HFFc6 (cell line): ENCODE results near the gene GZMH. TPM values are rescaled to one million over a fixed set of nuclear protein-coding genes. Genes with fewer than 3 reads are reported as not detected.
"Not testable (repeated sequence)": the region's sequence is repeated elsewhere in the genome, so short reads cannot be mapped to it uniquely, and the experiment has no call there.

Source experiments
- DNase-seq: peaks from one replicate; pipeline ENCODE4 v3.0.0-alpha.2; 2018
- H3K27ac Mint-ChIP-seq: 2 replicates; pipeline ENCODE4 v1.8.0; 2020; ENCODE audit warnings: mild to moderate bottlenecking, mixed read lengths
- H3K27me3 Mint-ChIP-seq: 2 replicates; pipeline ENCODE4 v1.8.0; 2021; ENCODE audit warnings: mild to moderate bottlenecking, moderate library complexity, mixed read lengths; ENCODE audit not compliant: insufficient read depth
- H3K36me3 Mint-ChIP-seq: 2 replicates; pipeline ENCODE4 v1.8.0; 2021; ENCODE audit warnings: low read depth, mixed read lengths
- H3K4me1 Mint-ChIP-seq: 2 replicates; pipeline ENCODE4 v1.8.0; 2020; ENCODE audit warnings: low read depth, mixed read lengths
- H3K4me3 Mint-ChIP-seq: 2 replicates; pipeline ENCODE4 v1.8.0; 2020; ENCODE audit warnings: mild to moderate bottlenecking, moderate library complexity, mixed read lengths
- H3K9me3 Mint-ChIP-seq: 2 replicates; pipeline ENCODE4 v1.8.0; 2020; ENCODE audit warnings: mild to moderate bottlenecking, mixed read lengths
- long read RNA-seq: library from polyadenylated mRNA; unstranded; transcript quantifications from one replicate; pipeline ENCODE4 v2.0.0, GENCODE V29; 2019
- total RNA-seq, 6 experiments: library from RNA; stranded (reverse); fragmentation: NEBNext Ultra II Directional; extraction: Animal tissue kit (Norgen Biotek cat#: 25700); gene quantifications; 2 replicates in 1 of 6; 3 replicates in 5 of 6; pipeline ENCODE4 v1.2.3, GENCODE V29; 2021
- TF ChIP-seq, protein P1 (sequence below): fragments of 200-600 bp; sonication (generic); IDR thresholded peaks from 2 replicates; pipeline ENCODE4 v1.5.0; 2021; ENCODE audit warnings: antibody characterized with exemption, mild to moderate bottlenecking

The GZMH gene, protein sequence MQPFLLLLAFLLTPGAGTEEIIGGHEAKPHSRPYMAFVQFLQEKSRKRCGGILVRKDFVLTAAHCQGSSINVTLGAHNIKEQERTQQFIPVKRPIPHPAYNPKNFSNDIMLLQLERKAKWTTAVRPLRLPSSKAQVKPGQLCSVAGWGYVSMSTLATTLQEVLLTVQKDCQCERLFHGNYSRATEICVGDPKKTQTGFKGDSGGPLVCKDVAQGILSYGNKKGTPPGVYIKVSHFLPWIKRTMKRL
- total RNA-seq: not detected
- long read RNA-seq: 0 reads

DNA sequence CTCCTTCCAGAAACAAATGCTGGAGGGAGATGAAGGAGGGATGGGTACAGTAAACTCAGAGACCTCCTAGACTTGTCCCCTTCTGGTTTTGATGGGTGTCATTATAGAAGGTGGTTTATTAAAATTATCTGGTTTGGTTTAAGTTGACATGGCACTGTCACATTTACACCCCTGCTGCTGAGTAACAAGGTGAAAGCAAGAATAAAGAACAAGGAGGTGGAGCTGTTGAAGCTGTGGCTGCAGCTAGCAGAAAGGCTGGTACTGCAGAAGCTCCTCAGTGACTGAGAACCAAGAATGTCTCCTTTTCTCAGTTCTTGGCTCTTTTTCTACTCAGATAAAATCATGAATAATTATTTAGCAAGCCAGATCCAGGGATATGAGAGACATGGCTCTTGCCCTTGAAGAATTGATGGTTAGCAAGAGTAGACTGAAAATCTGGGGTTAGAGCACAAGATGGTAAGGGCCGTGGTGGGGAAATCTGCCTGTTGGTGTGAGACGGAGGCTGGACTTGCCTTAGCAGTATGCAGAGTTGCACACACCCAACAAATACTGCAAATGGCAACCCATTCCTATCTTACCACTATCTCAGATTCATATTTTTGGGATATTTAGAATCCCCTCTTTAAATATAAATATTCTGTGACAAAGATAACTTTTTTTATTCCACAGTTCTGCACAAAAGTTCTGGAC is at the start of gene GZMH:
TSS of gene GZMH (minus strand) at position 31 of the 690 bp plus-strand sequence. CDS start 72 bp downstream, outside the sequence.
- TF ChIP-seq, protein P1, sequence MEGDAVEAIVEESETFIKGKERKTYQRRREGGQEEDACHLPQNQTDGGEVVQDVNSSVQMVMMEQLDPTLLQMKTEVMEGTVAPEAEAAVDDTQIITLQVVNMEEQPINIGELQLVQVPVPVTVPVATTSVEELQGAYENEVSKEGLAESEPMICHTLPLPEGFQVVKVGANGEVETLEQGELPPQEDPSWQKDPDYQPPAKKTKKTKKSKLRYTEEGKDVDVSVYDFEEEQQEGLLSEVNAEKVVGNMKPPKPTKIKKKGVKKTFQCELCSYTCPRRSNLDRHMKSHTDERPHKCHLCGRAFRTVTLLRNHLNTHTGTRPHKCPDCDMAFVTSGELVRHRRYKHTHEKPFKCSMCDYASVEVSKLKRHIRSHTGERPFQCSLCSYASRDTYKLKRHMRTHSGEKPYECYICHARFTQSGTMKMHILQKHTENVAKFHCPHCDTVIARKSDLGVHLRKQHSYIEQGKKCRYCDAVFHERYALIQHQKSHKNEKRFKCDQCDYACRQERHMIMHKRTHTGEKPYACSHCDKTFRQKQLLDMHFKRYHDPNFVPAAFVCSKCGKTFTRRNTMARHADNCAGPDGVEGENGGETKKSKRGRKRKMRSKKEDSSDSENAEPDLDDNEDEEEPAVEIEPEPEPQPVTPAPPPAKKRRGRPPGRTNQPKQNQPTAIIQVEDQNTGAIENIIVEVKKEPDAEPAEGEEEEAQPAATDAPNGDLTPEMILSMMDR: no peak
- DNase-seq: no peak
- peaks cover 66% of the 10 kb centered on the region for H3K9me3 Mint-ChIP-seq
- no peak within 1 kb of the TSS for H3K4me3 Mint-ChIP-seq
- no peak within 1 kb of the TSS for H3K27ac Mint-ChIP-seq
- peaks cover 2% of the 10 kb centered on the region; the same call in 1 of the 2 replicates for H3K27me3 Mint-ChIP-seq
- H3K36me3 Mint-ChIP-seq: no peaks in the 10 kb centered on the region
- H3K4me1 Mint-ChIP-seq: no peaks in the 10 kb centered on the region

DNA sequence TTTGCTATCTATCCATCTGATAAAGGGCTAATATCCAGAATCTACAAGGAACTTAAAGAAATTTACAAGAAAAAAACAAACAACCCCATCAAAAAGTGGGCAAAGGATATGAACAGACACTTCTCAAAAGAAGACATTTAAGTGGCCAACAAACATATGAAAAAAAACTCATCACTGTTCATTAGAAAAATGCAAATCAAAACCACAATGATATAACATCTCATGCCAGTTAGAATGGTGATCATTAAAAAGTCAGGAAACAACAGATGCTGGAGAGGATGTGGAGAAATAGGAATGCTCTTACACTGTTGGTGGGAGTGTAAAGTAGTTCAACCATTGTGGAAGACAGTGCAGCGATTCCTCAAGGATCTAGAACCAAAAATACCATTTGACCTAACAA is 38.9 kb upstream of the GZMH start:
- not testable (repeated sequence) for H3K36me3 Mint-ChIP-seq, H3K27ac Mint-ChIP-seq, H3K4me3 Mint-ChIP-seq, H3K27me3 Mint-ChIP-seq, H3K4me1 Mint-ChIP-seq, DNase-seq
- peaks cover 30% of the 10 kb centered on the region for H3K9me3 Mint-ChIP-seq

DNA sequence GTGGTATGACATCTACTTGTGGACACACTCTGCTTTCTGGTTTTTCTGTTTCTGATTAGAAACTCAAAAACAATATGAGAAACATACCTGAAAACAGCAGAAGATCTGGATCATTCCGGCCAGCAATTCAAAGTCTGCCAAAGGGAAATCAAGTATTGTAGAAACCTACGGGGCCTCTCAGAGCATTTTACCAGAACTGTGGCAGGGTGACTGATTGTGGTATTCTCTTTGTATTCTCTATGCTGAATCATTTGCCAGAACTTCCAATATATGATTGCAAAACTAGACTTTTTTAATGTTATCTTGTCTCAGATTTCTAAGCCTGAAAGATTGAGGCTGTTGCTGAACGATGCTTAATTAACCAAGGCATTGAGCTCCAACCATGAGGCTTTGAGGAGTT is 30.4 kb upstream of the GZMH start:
- DNase-seq: no peak
- peaks cover 16% of the 10 kb centered on the region; the same call in 1 of the 2 replicates for H3K9me3 Mint-ChIP-seq
- no peak overlapping the region for H3K4me3 Mint-ChIP-seq
- H3K4me1 Mint-ChIP-seq: no peaks in the 10 kb centered on the region
- H3K27me3 Mint-ChIP-seq: no peaks in the 10 kb centered on the region
- TF ChIP-seq, protein P1: no peak
- H3K36me3 Mint-ChIP-seq: no peaks in the 10 kb centered on the region; the same call in 1 of the 2 replicates
- no peak overlapping the region for H3K27ac Mint-ChIP-seq

DNA sequence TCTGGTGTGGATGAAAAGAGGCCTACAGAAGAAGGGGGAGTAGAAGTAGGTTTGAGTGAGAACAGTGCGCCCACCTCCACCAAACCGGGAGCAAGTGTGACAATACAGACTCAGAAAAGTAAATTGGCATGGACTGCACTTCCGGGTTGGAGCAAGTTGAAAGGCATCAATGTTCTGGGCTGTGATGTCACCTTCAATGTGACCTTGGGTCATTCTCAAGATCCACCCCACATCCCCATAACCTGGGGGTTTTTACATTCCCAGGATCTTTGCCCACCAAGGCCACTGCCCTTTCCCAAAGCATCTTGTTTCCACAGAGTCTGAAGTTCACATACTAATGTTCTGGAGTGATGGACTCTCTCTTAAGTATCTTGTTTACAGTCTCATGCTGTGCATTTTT is 29.8 kb upstream of the GZMH start:
- Mint-ChIP-seq H3K36me3 (no peaks in the 10 kb centered on the region; the same call in 1 of the 2 replicates), H3K27ac (no peak overlapping the region), H3K4me3 (no peak overlapping the region), H3K27me3 (no peaks in the 10 kb centered on the region), H3K9me3 (peaks cover 15% of the 10 kb centered on the region; the same call in 1 of the 2 replicates), H3K4me1 (no peaks in the 10 kb centered on the region)
- TF ChIP-seq, protein P1: no peak
- no peak for DNase-seq

DNA sequence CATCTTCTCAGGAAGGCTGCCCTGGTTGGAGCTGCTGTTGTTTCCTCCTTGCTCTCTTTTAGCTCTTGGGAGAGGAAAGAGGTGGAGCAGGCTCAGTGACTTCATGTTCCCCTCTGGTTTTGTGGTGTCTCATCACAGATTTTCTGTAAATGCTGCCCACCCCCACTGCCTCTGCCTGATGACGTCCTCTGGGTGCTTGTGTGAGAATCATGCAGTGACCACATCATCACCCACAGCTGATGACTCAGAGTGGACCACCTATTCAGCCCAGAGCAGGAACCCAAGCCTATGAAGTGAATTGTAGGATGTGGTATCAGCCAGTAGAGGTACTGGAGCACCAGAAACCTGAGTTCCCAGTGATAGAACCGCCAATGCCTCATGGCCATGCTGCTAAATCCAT is 24.7 kb upstream of the GZMH start, which contains the start of gene GZMB:
TSS of gene GZMB (minus strand) at position 33 of the 400 bp plus-strand sequence. CDS start at position 3, 30 bp downstream.
- H3K4me1 Mint-ChIP-seq: no peaks in the 10 kb centered on the region
- H3K27me3 Mint-ChIP-seq: no peaks in the 10 kb centered on the region
- H3K9me3 Mint-ChIP-seq: peaks cover 37% of the 10 kb centered on the region
- no peak within 1 kb of the TSS for H3K27ac Mint-ChIP-seq
- H3K4me3 Mint-ChIP-seq: no peak within 1 kb of the TSS
- TF ChIP-seq, protein P1: no peak
- no peak for DNase-seq
- peaks cover 6% of the 10 kb centered on the region; the same call in 1 of the 2 replicates for H3K36me3 Mint-ChIP-seq

DNA sequence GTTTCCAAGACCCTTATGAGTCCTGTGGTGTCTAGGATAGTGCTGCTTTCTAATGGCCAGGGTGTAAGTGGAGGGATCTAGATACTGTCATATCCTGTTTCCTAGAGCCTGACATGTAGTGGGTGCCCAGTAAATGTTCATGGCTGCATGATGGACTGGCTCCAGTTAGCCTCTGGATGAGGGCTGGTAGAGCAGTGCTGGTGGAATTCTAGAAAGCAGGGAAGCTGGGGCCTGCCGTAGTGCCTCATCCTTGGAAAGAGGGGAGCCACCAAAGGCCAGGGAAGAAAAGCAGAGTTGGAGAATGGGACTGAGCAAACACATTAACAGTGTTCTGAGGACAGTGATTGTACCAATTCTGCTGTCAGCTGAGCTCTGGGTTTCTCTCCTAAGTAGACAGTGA is 23.9 kb upstream of the GZMH start:
- no peak for DNase-seq
- H3K9me3 Mint-ChIP-seq: peaks cover 36% of the 10 kb centered on the region
- no peaks in the 10 kb centered on the region for H3K27me3 Mint-ChIP-seq
- 0 out of 2 replicates have a peak, but pooled peaks cover 6% of the 10 kb centered on the region for H3K36me3 Mint-ChIP-seq
- no peaks in the 10 kb centered on the region for H3K4me1 Mint-ChIP-seq
- H3K27ac Mint-ChIP-seq: no peak overlapping the region
- TF ChIP-seq, protein P1: no peak
- no peak overlapping the region for H3K4me3 Mint-ChIP-seq
